Activated naive CD4-positive, alpha-beta T cell treated with anti-CD3 and anti-CD28 coated beads, Interleukin-2, amount 10 ng/mL, durations not matched to agents 7 days and 5 days (primary cell): Measurements from ENCODE around the gene TIMM10.

ENCODE experiments used
- CTCF ChIA-PET: fragments of 350-600 bp; sonication (Branson Sonifier 250); formaldehyde crosslinking; loops from one replicate; lab custom pipeline; 2021; ENCODE audit warnings: antibody characterized with exemption; lab: Charles Lee
- DNase-seq: peaks from one replicate; pipeline ENCODE4 v3.0.0-alpha.2; 2020
- H3K27ac Mint-ChIP-seq: one replicate; pipeline ENCODE4 v1.8.0; 2021; ENCODE audit warnings: mild to moderate bottlenecking, moderate library complexity, mixed read lengths
- H3K27me3 Mint-ChIP-seq: one replicate; pipeline ENCODE4 v1.8.0; 2021; ENCODE audit warnings: mild to moderate bottlenecking, mixed read lengths
- H3K36me3 Mint-ChIP-seq: one replicate; pipeline ENCODE4 v1.8.0; 2021; ENCODE audit warnings: mixed read lengths
- H3K4me1 Mint-ChIP-seq: one replicate; pipeline ENCODE4 v1.8.0; 2021; ENCODE audit warnings: mixed read lengths
- H3K4me3 Mint-ChIP-seq: one replicate; pipeline ENCODE4 v1.8.0; 2021; ENCODE audit warnings: mild to moderate bottlenecking, moderate library complexity, mixed read lengths
- H3K9me3 Mint-ChIP-seq: one replicate; pipeline ENCODE4 v1.8.0; 2021; ENCODE audit warnings: mixed read lengths

The TIMM10 gene

GRCh38 chr11:57508341-57509170 is 22.0 kb downstream of the TIMM10 start:
- CTCF ChIA-PET, result interaction anchor here (1.6 to 5.5 kb wide), 3 partner anchors 8 to 18 kb away, joined by 3 to 36 read pairs (median 4); no protein-coding TSS in a partner anchor
- H3K9me3 Mint-ChIP-seq, result no peaks in the 10 kb centered on the region
- H3K27me3 Mint-ChIP-seq, result no peaks in the 10 kb centered on the region
- peaks cover 29% of the 10 kb centered on the region for H3K4me1 Mint-ChIP-seq
- H3K36me3 Mint-ChIP-seq, result peaks cover 16% of the 10 kb centered on the region
- H3K4me3 Mint-ChIP-seq, result no peak overlapping the region
- DNase-seq, result no peak
- H3K27ac Mint-ChIP-seq, result no peak overlapping the region

- Mint-ChIP-seq H3K4me1 (peaks cover 9% of the 10 kb centered on the region), H3K27me3 (no peaks in the 10 kb centered on the region), H3K9me3 (no peaks in the 10 kb centered on the region), H3K36me3 (peaks cover 8% of the 10 kb centered on the region), H3K4me3 (no peak overlapping the region), H3K27ac (no peak overlapping the region)
- CTCF ChIA-PET, result interaction anchor here (1.0 to 5.5 kb wide), 4 partner anchors 8 to 48 kb away, joined by 3 to 36 read pairs (median 5); no protein-coding TSS in a partner anchor
- DNase-seq, result no peak
Observed at GRCh38 chr11:57506522-57506921, 24.0 kb downstream of the TIMM10 start.

- Mint-ChIP-seq H3K9me3 (no peaks in the 10 kb centered on the region), H3K4me1 (peaks cover 5% of the 10 kb centered on the region), H3K27me3 (no peaks in the 10 kb centered on the region), H3K36me3 (peaks cover 11% of the 10 kb centered on the region), H3K4me3 (no peak overlapping the region), H3K27ac (no peak overlapping the region)
- DNase-seq, result no peak
- CTCF ChIA-PET, result interaction anchor here (0.9 to 5.5 kb wide), 5 partner anchors 11 to 165 kb away, joined by 3 to 36 read pairs (median 4); no protein-coding TSS in a partner anchor
Observed at GRCh38 chr11:57504511-57504910, 26.0 kb downstream of the TIMM10 start.

- Mint-ChIP-seq H3K9me3 (no peaks in the 10 kb centered on the region), H3K4me1 (no peaks in the 10 kb centered on the region), H3K36me3 (peaks cover 8% of the 10 kb centered on the region), H3K4me3 (no peak overlapping the region), H3K27me3 (no peaks in the 10 kb centered on the region), H3K27ac (no peak overlapping the region)
- CTCF ChIA-PET, result interaction anchor here (1.2 to 2.6 kb wide), 4 partner anchors 9 to 45 kb away, joined by 3 to 50 read pairs (median 10); no protein-coding TSS in a partner anchor
- no peak for DNase-seq
Observed at GRCh38 chr11:57502870-57503269, 27.7 kb downstream of the TIMM10 start.

GRCh38 chr11:57502376-57502775 is 28.2 kb downstream of the TIMM10 start:
- CTCF ChIA-PET, result interaction anchor here (1.2 to 2.6 kb wide), 4 partner anchors 9 to 45 kb away, joined by 3 to 50 read pairs (median 10); no protein-coding TSS in a partner anchor

GRCh38 chr11:57501953-57502352 is 28.6 kb downstream of the TIMM10 start:
- Mint-ChIP-seq H3K27ac (no peak overlapping the region), H3K36me3 (peaks cover 10% of the 10 kb centered on the region), H3K9me3 (no peaks in the 10 kb centered on the region), H3K4me3 (no peak overlapping the region), H3K27me3 (no peaks in the 10 kb centered on the region), H3K4me1 (no peaks in the 10 kb centered on the region)
- no peak for DNase-seq
- CTCF ChIA-PET, result interaction anchor here (1.2 to 2.6 kb wide), 4 partner anchors 9 to 44 kb away, joined by 3 to 50 read pairs (median 10); no protein-coding TSS in a partner anchor

More at GRCh38 chr11:57502376-57502775, 28.2 kb downstream of the TIMM10 start:
- peaks cover 8% of the 10 kb centered on the region for H3K36me3 Mint-ChIP-seq
- H3K27me3 Mint-ChIP-seq, result no peaks in the 10 kb centered on the region
- no peak for DNase-seq
- H3K27ac Mint-ChIP-seq, result no peak overlapping the region
- H3K4me1 Mint-ChIP-seq, result no peaks in the 10 kb centered on the region
- no peak overlapping the region for H3K4me3 Mint-ChIP-seq
- no peaks in the 10 kb centered on the region for H3K9me3 Mint-ChIP-seq

- no peak overlapping the region for H3K4me3 Mint-ChIP-seq
- no peaks in the 10 kb centered on the region for H3K27me3 Mint-ChIP-seq
- peaks cover under 1% of the 10 kb centered on the region for H3K4me1 Mint-ChIP-seq
- no peak for DNase-seq
- CTCF ChIA-PET, result interaction anchor here (2.4 to 2.6 kb wide), 2 partner anchors 8 to 26 kb away, joined by 16 to 50 read pairs; no protein-coding TSS in a partner anchor
- H3K27ac Mint-ChIP-seq, result no peak overlapping the region
- H3K36me3 Mint-ChIP-seq, result peaks cover 15% of the 10 kb centered on the region
- H3K9me3 Mint-ChIP-seq, result no peaks in the 10 kb centered on the region
Observed at GRCh38 chr11:57500926-57501325, 29.6 kb downstream of the TIMM10 start.

- H3K36me3 Mint-ChIP-seq, result peaks cover 19% of the 10 kb centered on the region
- CTCF ChIA-PET, result interaction anchor here (2.4 to 2.6 kb wide), 2 partner anchors 26 to 42 kb away, joined by 6 to 16 read pairs; no protein-coding TSS in a partner anchor
Observed at GRCh38 chr11:57500515-57500914, 30.0 kb downstream of the TIMM10 start.

GRCh38 chr11:57499983-57500461 is 30.5 kb downstream of the TIMM10 start:
- peaks cover 2% of the 10 kb centered on the region for H3K4me1 Mint-ChIP-seq
- H3K27me3 Mint-ChIP-seq, result no peaks in the 10 kb centered on the region
- peaks cover 20% of the 10 kb centered on the region for H3K36me3 Mint-ChIP-seq
- no peak overlapping the region for H3K4me3 Mint-ChIP-seq
- H3K9me3 Mint-ChIP-seq, result no peaks in the 10 kb centered on the region
- DNase-seq, result no peak
- no peak overlapping the region for H3K27ac Mint-ChIP-seq
- CTCF ChIA-PET, result interaction anchor here (2.4 kb wide), 1 partner anchor 42 kb away, joined by 6 read pairs; no protein-coding TSS in a partner anchor

More at GRCh38 chr11:57500515-57500914, 30.0 kb downstream of the TIMM10 start:
- no peaks in the 10 kb centered on the region for H3K27me3 Mint-ChIP-seq
- H3K9me3 Mint-ChIP-seq, result no peaks in the 10 kb centered on the region
- DNase-seq, result no peak
- no peak overlapping the region for H3K27ac Mint-ChIP-seq
- no peak overlapping the region for H3K4me3 Mint-ChIP-seq
- peaks cover 2% of the 10 kb centered on the region for H3K4me1 Mint-ChIP-seq

GRCh38 chr11:57499413-57499982 is 31.1 kb downstream of the TIMM10 start:
- DNase-seq, result peak; percentile 56
- Mint-ChIP-seq H3K27me3 (no peaks in the 10 kb centered on the region), H3K36me3 (peaks cover 20% of the 10 kb centered on the region)

GRCh38 chr11:57498540-57498939 is 32.0 kb downstream of the TIMM10 start:
- peaks cover 22% of the 10 kb centered on the region for H3K36me3 Mint-ChIP-seq
- no peaks in the 10 kb centered on the region for H3K27me3 Mint-ChIP-seq
- no peak overlapping the region for H3K4me3 Mint-ChIP-seq
- no peak for DNase-seq
- no peak overlapping the region for H3K27ac Mint-ChIP-seq
- no peaks in the 10 kb centered on the region for H3K9me3 Mint-ChIP-seq
- CTCF ChIA-PET, result interaction anchor here (2.4 to 8.8 kb wide), 2 partner anchors 17 to 40 kb away, joined by 6 to 92 read pairs; no protein-coding TSS in a partner anchor
- H3K4me1 Mint-ChIP-seq, result peaks cover 8% of the 10 kb centered on the region

More at GRCh38 chr11:57499413-57499982, 31.1 kb downstream of the TIMM10 start:
- CTCF ChIA-PET, result interaction anchor here (2.4 kb wide), 1 partner anchor 41 kb away, joined by 6 read pairs; no protein-coding TSS in a partner anchor
- Mint-ChIP-seq H3K4me3 (no peak overlapping the region), H3K9me3 (no peaks in the 10 kb centered on the region), H3K27ac (no peak overlapping the region), H3K4me1 (peaks cover 2% of the 10 kb centered on the region)

- CTCF ChIA-PET, result interaction anchor here (0.8 to 8.8 kb wide), 4 partner anchors 16 to 147 kb away, joined by 3 to 306 read pairs (median 104); partner anchors contain the start of genes SLC43A1 and TIMM10
- Mint-ChIP-seq H3K4me1 (peaks cover 13% of the 10 kb centered on the region), H3K9me3 (no peaks in the 10 kb centered on the region), H3K27ac (no peak overlapping the region), H3K27me3 (no peaks in the 10 kb centered on the region), H3K4me3 (no peak overlapping the region), H3K36me3 (peaks cover 24% of the 10 kb centered on the region)
- no peak for DNase-seq
Observed at GRCh38 chr11:57497303-57498247, 33.0 kb downstream of the TIMM10 start.
